GM12892 (cell line): Measurements from ENCODE around the gene GREB1.

Source experiments
- POLR2A ChIP-seq: IDR thresholded peaks from 2 replicates; pipeline ENCODE4 v1.6.1; 2011; ENCODE audit warnings: low read depth, low read length, control low read depth
- POLR2AphosphoS5 ChIP-seq: IDR thresholded peaks from 2 replicates; pipeline ENCODE4 v1.6.1; 2011; ENCODE audit warnings: low read depth, low read length, control low read depth
- TAF1 ChIP-seq: IDR thresholded peaks from 2 replicates; pipeline ENCODE4 v1.6.1; 2011; ENCODE audit warnings: low read depth, mild to moderate bottlenecking, control low read depth, low read length, borderline replicate concordance

DNA sequence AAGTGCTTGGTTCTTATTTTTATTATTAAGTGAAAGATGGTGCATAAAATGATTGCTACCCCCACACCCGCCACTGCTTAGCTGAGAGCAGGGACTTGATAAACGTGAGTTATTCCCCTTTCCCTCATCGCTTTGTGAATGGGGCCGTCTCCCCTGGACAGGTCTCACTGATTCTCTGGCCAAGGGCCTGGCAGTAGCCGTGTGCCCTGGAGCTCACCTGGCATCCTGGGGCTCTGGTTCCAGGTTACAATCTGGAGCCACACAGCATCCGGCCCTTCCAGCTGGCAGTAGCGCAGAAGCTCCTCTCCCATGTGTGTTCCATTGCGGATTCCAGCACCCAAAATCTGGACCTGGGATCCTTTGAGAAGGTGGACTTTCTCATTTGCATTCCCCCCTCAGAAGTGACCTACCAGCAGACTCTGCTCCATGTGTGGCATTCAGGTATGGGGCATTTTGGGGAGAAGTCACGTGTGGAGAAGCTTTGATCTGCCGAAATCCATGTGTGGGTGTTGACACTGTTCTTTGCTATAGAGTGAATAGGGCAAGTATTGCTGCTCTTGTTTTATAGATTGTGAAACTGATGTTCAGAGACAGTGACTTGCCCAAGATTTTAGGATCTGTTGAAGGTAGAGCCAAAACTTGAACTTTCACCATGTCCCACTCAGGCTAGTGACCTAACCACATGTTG is 63.8 kb downstream of the GREB1 start:
- TF ChIP-seq POLR2A = no peak
- no peak for TF ChIP-seq POLR2AphosphoS5
- TF ChIP-seq TAF1 = no peak
